Progenitor cell of endocrine pancreas (in vitro differentiated cells): ENCODE data around the gene APEX1. TPM values are rescaled to one million over a fixed set of nuclear protein-coding genes. Genes with fewer than 3 reads are reported as not detected.

ENCODE experiments used
- DNase-seq: peaks from one replicate; pipeline ENCODE4 v3.0.0; 2021; ENCODE audit warnings: low spot score; ENCODE audit not compliant: unreplicated experiment
- H3K27ac Mint-ChIP-seq: 2 replicates; pipeline ENCODE4 v1.8.0; 2021; ENCODE audit warnings: mild to moderate bottlenecking, moderate library complexity, mixed read lengths
- H3K27me3 Mint-ChIP-seq: 2 replicates; pipeline ENCODE4 v1.8.0; 2021; ENCODE audit warnings: mixed read lengths
- H3K36me3 Mint-ChIP-seq: 2 replicates; pipeline ENCODE4 v1.8.0; 2022; ENCODE audit warnings: mixed read lengths; ENCODE audit not compliant: insufficient read depth
- H3K4me1 Mint-ChIP-seq: 2 replicates; pipeline ENCODE4 v1.8.0; 2021; ENCODE audit warnings: low read depth, mixed read lengths
- H3K4me3 Mint-ChIP-seq: 2 replicates; pipeline ENCODE4 v1.8.0; 2021; ENCODE audit warnings: low read depth, mild to moderate bottlenecking, moderate library complexity, mixed read lengths
- H3K9me3 Mint-ChIP-seq: 2 replicates; pipeline ENCODE4 v1.8.0; 2021; ENCODE audit warnings: low read depth, mixed read lengths
- CTCF ChIP-seq: fragments of 200-600 bp; sonication (generic); IDR thresholded peaks from one replicate; pipeline ENCODE4 v1.5.0; 2021; ENCODE audit warnings: antibody characterized with exemption, mild to moderate bottlenecking; ENCODE audit not compliant: unreplicated experiment
- total RNA-seq: library from RNA; stranded (reverse); gene quantifications from 2 replicates; pipeline ENCODE4 v1.2.1, GENCODE V29; 2021

The APEX1 gene
- total RNA-seq, 1 donor from 2014 or later = 309 TPM

GRCh38 chr14:20489093-20489994 lies 34.3 kb downstream of the APEX1 start:
- no peak overlapping the region for H3K27ac Mint-ChIP-seq
- no peak for DNase-seq
- TF ChIP-seq CTCF = no peak
- H3K4me1 Mint-ChIP-seq = peaks cover 16% of the 10 kb centered on the region
- H3K27me3 Mint-ChIP-seq = no peaks in the 10 kb centered on the region
- H3K36me3 Mint-ChIP-seq = no peaks in the 10 kb centered on the region
- no peak overlapping the region for H3K4me3 Mint-ChIP-seq
- H3K9me3 Mint-ChIP-seq = no peaks in the 10 kb centered on the region

- Mint-ChIP-seq H3K27me3 (no peaks in the 10 kb centered on the region), H3K36me3 (no peaks in the 10 kb centered on the region), H3K4me1 (peaks cover 9% of the 10 kb centered on the region), H3K4me3 (no peak overlapping the region), H3K27ac (peak overlapping the region; percentile 37), H3K9me3 (no peaks in the 10 kb centered on the region)
- no peak for TF ChIP-seq CTCF
- no peak for DNase-seq
Observed at GRCh38 chr14:20490563-20490962, 35.5 kb downstream of the APEX1 start.

- no peaks in the 10 kb centered on the region for H3K9me3 Mint-ChIP-seq
- no peak overlapping the region for H3K4me3 Mint-ChIP-seq
- no peak overlapping the region for H3K27ac Mint-ChIP-seq
- no peak for DNase-seq
- TF ChIP-seq CTCF = no peak
- H3K4me1 Mint-ChIP-seq = peaks cover 8% of the 10 kb centered on the region
- no peaks in the 10 kb centered on the region for H3K36me3 Mint-ChIP-seq
- no peaks in the 10 kb centered on the region for H3K27me3 Mint-ChIP-seq
Observed at GRCh38 chr14:20492486-20492885, 37.5 kb downstream of the APEX1 start.

- no peak overlapping the region for H3K4me3 Mint-ChIP-seq
- H3K27ac Mint-ChIP-seq = peak overlapping the region; percentile 88
- no peak for DNase-seq
- no peaks in the 10 kb centered on the region for H3K9me3 Mint-ChIP-seq
- TF ChIP-seq CTCF = no peak
- no peaks in the 10 kb centered on the region for H3K27me3 Mint-ChIP-seq
- H3K36me3 Mint-ChIP-seq = no peaks in the 10 kb centered on the region
- H3K4me1 Mint-ChIP-seq = peaks cover 6% of the 10 kb centered on the region
Observed at GRCh38 chr14:20493634-20494033, 38.6 kb downstream of the APEX1 start.

GRCh38 chr14:20494935-20495766 lies 40.1 kb downstream of the APEX1 start:
- H3K9me3 Mint-ChIP-seq = no peaks in the 10 kb centered on the region
- TF ChIP-seq CTCF = no peak
- no peaks in the 10 kb centered on the region for H3K36me3 Mint-ChIP-seq
- H3K4me3 Mint-ChIP-seq = no peak overlapping the region
- no peak overlapping the region for H3K27ac Mint-ChIP-seq
- no peak for DNase-seq
- peaks cover 5% of the 10 kb centered on the region for H3K4me1 Mint-ChIP-seq
- no peaks in the 10 kb centered on the region for H3K27me3 Mint-ChIP-seq
